OCI-LY3 (cell line): ENCODE results near the gene TBC1D2B.

Experiments used
- CTCF ChIP-seq: fragments of 200-600, 300-600 bp; sonication (generic); IDR thresholded peaks from 2 replicates; pipeline ENCODE4 v1.5.1; 2014; ENCODE audit warnings: antibody characterized with exemption, low read length, low read depth
- EZH2phosphoT487 ChIP-seq: fragments of 200-600 bp; shearing (Covaris generic); IDR thresholded peaks from 2 replicates; pipeline ENCODE4 v1.6.1; 2018; ENCODE audit warnings: antibody characterized with exemption, mixed run types, low read depth

GRCh38 chr15:78098131-78098755, 20.7 kb upstream of the TBC1D2B start:
- TF ChIP-seq CTCF (no peak), EZH2phosphoT487 (no peak)
